Loucy (cell line): ENCODE data around the gene RFNG.

Source experiments
- H2AFZ ChIP-seq: fragments of 200-600 bp; sonication (generic); 2 replicates; pipeline ENCODE4 v1.6.0; 2016; ENCODE audit warnings: antibody characterized with exemption, mild to moderate bottlenecking, low read length, moderate library complexity
- H3F3A ChIP-seq: fragments of 200-600 bp; 2 replicates; pipeline ENCODE4 v1.6.0; 2016; ENCODE audit warnings: antibody characterized with exemption, low read depth, mild to moderate bottlenecking
- H3K27me3 ChIP-seq: fragments of 200-600 bp; sonication (generic); 2 replicates; pipeline ENCODE4 v1.6.1; 2014; ENCODE audit warnings: low read length, mild to moderate bottlenecking; ENCODE audit not compliant: insufficient read depth, poor library complexity, severe bottlenecking
- H3K36me3 ChIP-seq: fragments of 200-600 bp; sonication (generic); 2 replicates; pipeline ENCODE4 v1.6.1; 2016; ENCODE audit warnings: low read length; ENCODE audit not compliant: insufficient read depth
- H3K4me1 ChIP-seq: fragments of 200-600 bp; sonication (generic); 2 replicates; pipeline ENCODE4 v1.5.1; 2014; ENCODE audit warnings: low read length, mild to moderate bottlenecking; ENCODE audit not compliant: insufficient read depth, poor library complexity, severe bottlenecking
- H3K4me2 ChIP-seq: fragments of 200-600 bp; sonication (generic); 2 replicates; pipeline ENCODE4 v1.6.0; 2014; ENCODE audit warnings: antibody characterized with exemption, low read length, low read depth, mild to moderate bottlenecking; ENCODE audit not compliant: poor library complexity, severe bottlenecking
- H3K4me3 ChIP-seq: fragments of 200-600 bp; sonication (generic); 2 replicates; pipeline ENCODE4 v1.5.1; 2014; ENCODE audit warnings: low read length, mild to moderate bottlenecking, mixed read lengths; ENCODE audit not compliant: poor library complexity, severe bottlenecking
- H3K79me2 ChIP-seq: fragments of 200-600 bp; sonication (generic); 2 replicates; pipeline ENCODE4 v1.6.1; 2014; ENCODE audit warnings: low read length; ENCODE audit not compliant: insufficient read depth
- H3K9ac ChIP-seq: fragments of 200-600 bp; sonication (generic); 2 replicates; pipeline ENCODE4 v1.6.0; 2014; ENCODE audit warnings: mild to moderate bottlenecking, low read depth, low read length, moderate library complexity; ENCODE audit not compliant: poor library complexity, severe bottlenecking
- H3K9me2 ChIP-seq: fragments of 200-600 bp; sonication (generic); replicated peaks from 2 replicates; pipeline ENCODE4 v1.6.1; 2016; ENCODE audit warnings: low read depth, low read length, mixed read lengths
- H3K9me3 ChIP-seq: fragments of 200-600 bp; sonication (generic); 2 replicates; pipeline ENCODE4 v1.6.1; 2014; ENCODE audit warnings: mild to moderate bottlenecking, antibody characterized with exemption, low read length, low read depth; ENCODE audit not compliant: insufficient read depth
- H4K20me1 ChIP-seq: fragments of 200-600 bp; sonication (generic); 2 replicates; pipeline ENCODE4 v1.6.0; 2014; ENCODE audit warnings: antibody characterized with exemption, low read length, mild to moderate bottlenecking; ENCODE audit not compliant: insufficient read depth, poor library complexity, severe bottlenecking
- EZH2phosphoT487 ChIP-seq: fragments of 200-600 bp; IDR thresholded peaks from 2 replicates; pipeline ENCODE4 v1.6.1; 2018; ENCODE audit warnings: antibody characterized with exemption, mild to moderate bottlenecking, moderate library complexity, borderline replicate concordance
- TF ChIP-seq, protein P1 (sequence below): fragments of 200-600 bp; sonication (generic); conservative IDR thresholded peaks from 2 replicates; pipeline ENCODE4 v1.5.1; 2014; ENCODE audit warnings: mild to moderate bottlenecking, antibody characterized with exemption, low read length

Gene RFNG

DNA sequence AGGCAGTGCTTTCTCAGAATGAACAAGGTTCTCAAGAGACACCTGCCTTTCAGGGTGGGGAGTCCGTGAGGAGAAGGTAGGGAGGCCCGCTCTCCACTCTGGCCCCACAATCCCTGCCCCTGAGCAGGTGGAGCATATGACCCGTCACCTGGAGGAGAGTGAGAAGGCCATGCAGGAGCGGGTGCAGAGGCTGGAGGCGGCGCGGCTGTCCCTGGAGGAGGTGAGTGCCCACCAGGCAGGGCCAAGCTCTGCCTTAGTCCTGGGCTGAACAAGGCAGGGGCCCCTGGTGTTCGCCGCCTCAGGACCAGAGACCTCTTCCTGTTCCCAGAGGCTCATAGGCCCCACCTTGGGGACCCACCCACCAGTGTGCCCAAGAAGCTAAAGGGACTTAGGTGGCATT, 22.6 kb downstream of the RFNG start:
- no peaks in the 10 kb centered on the region for H3K36me3 ChIP-seq
- H3F3A ChIP-seq: no peaks in the 10 kb centered on the region
- TF ChIP-seq, protein P1, sequence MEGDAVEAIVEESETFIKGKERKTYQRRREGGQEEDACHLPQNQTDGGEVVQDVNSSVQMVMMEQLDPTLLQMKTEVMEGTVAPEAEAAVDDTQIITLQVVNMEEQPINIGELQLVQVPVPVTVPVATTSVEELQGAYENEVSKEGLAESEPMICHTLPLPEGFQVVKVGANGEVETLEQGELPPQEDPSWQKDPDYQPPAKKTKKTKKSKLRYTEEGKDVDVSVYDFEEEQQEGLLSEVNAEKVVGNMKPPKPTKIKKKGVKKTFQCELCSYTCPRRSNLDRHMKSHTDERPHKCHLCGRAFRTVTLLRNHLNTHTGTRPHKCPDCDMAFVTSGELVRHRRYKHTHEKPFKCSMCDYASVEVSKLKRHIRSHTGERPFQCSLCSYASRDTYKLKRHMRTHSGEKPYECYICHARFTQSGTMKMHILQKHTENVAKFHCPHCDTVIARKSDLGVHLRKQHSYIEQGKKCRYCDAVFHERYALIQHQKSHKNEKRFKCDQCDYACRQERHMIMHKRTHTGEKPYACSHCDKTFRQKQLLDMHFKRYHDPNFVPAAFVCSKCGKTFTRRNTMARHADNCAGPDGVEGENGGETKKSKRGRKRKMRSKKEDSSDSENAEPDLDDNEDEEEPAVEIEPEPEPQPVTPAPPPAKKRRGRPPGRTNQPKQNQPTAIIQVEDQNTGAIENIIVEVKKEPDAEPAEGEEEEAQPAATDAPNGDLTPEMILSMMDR: no peak
- no peak for TF ChIP-seq EZH2phosphoT487
- no peaks in the 10 kb centered on the region for H3K27me3 ChIP-seq
- H3K9me2 ChIP-seq: no peaks in the 10 kb centered on the region
- no peak overlapping the region for H3K4me3 ChIP-seq
- H4K20me1 ChIP-seq: no peaks in the 10 kb centered on the region
- H3K9ac ChIP-seq: no peak overlapping the region
- no peaks in the 10 kb centered on the region for H3K9me3 ChIP-seq
- H3K4me1 ChIP-seq: peaks cover 21% of the 10 kb centered on the region
- H3K79me2 ChIP-seq: peaks cover 8% of the 10 kb centered on the region; the same call in 1 of the 2 replicates
- no peak overlapping the region for H3K4me2 ChIP-seq
- no peak overlapping the region for H2AFZ ChIP-seq

DNA sequence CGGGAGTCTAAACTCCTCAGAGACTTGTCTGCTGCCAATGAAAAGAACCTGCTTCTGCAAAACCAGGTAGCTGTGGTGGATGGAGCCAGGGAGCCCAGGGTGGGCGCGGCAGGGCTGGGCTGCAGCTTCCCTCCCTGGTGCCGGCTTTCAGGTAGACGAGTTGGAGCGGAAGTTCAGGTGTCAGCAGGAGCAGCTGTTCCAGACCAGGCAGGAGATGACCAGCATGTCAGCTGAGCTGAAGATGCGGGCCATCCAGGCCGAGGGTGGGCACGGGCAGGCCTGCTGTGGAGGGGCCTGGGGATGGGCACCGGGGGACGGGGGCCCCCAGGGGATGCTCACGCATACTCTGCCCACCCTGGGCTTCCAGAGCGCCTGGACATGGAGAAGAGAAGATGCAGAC, 23.4 kb downstream of the RFNG start:
- Histone ChIP-seq H3K9me3 (no peaks in the 10 kb centered on the region), H3K36me3 (no peaks in the 10 kb centered on the region), H3K9ac (no peak overlapping the region), H2AFZ (no peak overlapping the region), H3K27me3 (no peaks in the 10 kb centered on the region), H3K4me1 (peaks cover 23% of the 10 kb centered on the region), H3K4me3 (no peak overlapping the region), H3K9me2 (no peaks in the 10 kb centered on the region), H3F3A (no peaks in the 10 kb centered on the region), H3K4me2 (no peak overlapping the region), H4K20me1 (no peaks in the 10 kb centered on the region), H3K79me2 (peaks cover 9% of the 10 kb centered on the region; the same call in 1 of the 2 replicates)
- no peak for TF ChIP-seq EZH2phosphoT487
- TF ChIP-seq, protein P1: no peak

DNA sequence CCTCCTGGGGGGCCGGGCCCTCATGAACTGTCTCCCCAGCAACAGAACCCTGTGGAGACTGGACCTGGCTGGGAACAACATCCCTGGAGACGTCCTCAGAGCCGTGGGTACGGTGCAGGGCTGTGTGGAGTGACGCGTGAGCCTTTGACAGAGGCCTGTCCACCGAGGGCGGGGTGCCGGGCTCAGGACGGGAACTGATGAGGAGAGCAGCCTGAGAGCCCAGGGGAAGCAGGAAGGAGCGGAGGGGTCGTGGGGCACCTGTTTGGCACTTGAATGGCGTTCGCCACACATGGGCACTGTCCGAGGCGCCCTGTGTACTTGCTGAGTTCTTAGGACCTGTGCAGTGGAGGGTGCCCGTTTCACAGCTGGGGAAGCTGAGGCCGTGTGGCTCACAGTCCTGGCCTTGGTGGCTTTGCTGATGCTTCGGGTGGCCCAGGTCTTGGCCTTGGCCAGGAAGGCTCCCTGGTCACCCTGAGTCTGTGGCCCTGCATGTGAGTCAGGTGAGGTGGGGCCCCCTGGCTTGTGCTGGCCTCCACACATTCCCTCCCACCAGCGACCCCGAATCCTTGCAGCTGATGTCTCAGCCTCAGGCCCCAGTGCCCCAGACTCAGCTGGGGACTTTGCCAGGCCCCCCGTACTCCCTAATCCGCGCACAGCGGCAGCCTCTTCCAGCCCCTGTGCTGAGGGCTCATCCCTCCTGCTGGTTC, 26.1 kb downstream of the RFNG start:
- Histone ChIP-seq H3K4me2 (no peak overlapping the region), H3K9me3 (no peaks in the 10 kb centered on the region), H3K9me2 (no peaks in the 10 kb centered on the region), H3K4me3 (no peak overlapping the region), H2AFZ (no peak overlapping the region), H3F3A (no peaks in the 10 kb centered on the region), H3K36me3 (no peaks in the 10 kb centered on the region), H4K20me1 (peaks cover 13% of the 10 kb centered on the region), H3K79me2 (peaks cover 22% of the 10 kb centered on the region; the same call in 1 of the 2 replicates), H3K9ac (no peak overlapping the region), H3K4me1 (peaks cover 33% of the 10 kb centered on the region), H3K27me3 (no peaks in the 10 kb centered on the region)
- no peak for TF ChIP-seq EZH2phosphoT487
- TF ChIP-seq, protein P1: no peak
